Esophagus squamous epithelium (tissue), 4 donors: Measurements from ENCODE around the gene GTF3C1.

ENCODE experiments used
- CTCF ChIP-seq, 6 experiments: fragments of 450-650 bp in 4 of 6; fragments of 200-600 bp in 2 of 6; sonication (generic) in 2 of 6; IDR thresholded peaks; one replicate each; pipeline ENCODE4 v1.5.1; 2016 to 2019; ENCODE audit warnings: antibody characterized with exemption in 6 of 6, mild to moderate bottlenecking in 4 of 6, moderate library complexity in 4 of 6
- POLR2A ChIP-seq, 4 donors: fragments of 450-650 bp; IDR thresholded peaks; one replicate each; pipeline ENCODE4 v1.6.1; 2017; ENCODE audit warnings: antibody characterized with exemption in 4 of 4, mild to moderate bottlenecking in 4 of 4, moderate library complexity in 3 of 4

GRCh38 chr16:27598220-27598619 lies 48.5 kb upstream of the GTF3C1 start:
- TF ChIP-seq CTCF (IDR thresholded peaks at IDR 0.05) (no peak), POLR2A (IDR thresholded peaks at IDR 0.05) (no peak)
